K562 (cell line): ENCODE measurements around the gene FXN. TPM values are rescaled to one million over a fixed set of nuclear protein-coding genes. Genes with fewer than 3 reads are reported as not detected.

Source experiments
- BACH1 ChIP-seq: fragments of 200-800 bp; sonication (Bioruptor generic); IDR thresholded peaks from 2 replicates; pipeline ENCODE4 v1.6.1; 2016; ENCODE audit warnings: missing genetic modification characterization, missing compliant biosample characterization
- FUS ChIP-seq: fragments of 200-400 bp; formaldehyde crosslinking; optimal IDR thresholded peaks from 2 replicates; pipeline ENCODE3; 2017; ENCODE audit warnings: low read depth, low read length
- HBP1 ChIP-seq: fragments of 450-650 bp; formaldehyde crosslinking; IDR thresholded peaks from 2 replicates; pipeline ENCODE4 v1.4.0; 2022; ENCODE audit warnings: missing genetic modification characterization
- LARP7 ChIP-seq: fragments of 450-650 bp; IDR thresholded peaks from 2 replicates; pipeline ENCODE4 v1.6.1; 2016
- MAFK ChIP-seq: IDR thresholded peaks from 2 replicates; pipeline ENCODE4 v1.6.1; 2011; ENCODE audit warnings: low read length, improper control_type of control experiment
- MED1 ChIP-seq: sonication (generic); formaldehyde crosslinking; IDR thresholded peaks from 2 replicates; pipeline ENCODE4 v1.8.1; 2023; ENCODE audit warnings: missing genetic modification reagents, borderline replicate concordance
- MNT ChIP-seq, 2 experiments: fragments of 450-650 bp; conservative IDR thresholded peaks; 2 replicates each; pipeline ENCODE4 v1.6.1; 2017; ENCODE audit warnings: mild to moderate bottlenecking in 2 of 2, moderate library complexity in 2 of 2
- NCOA4 ChIP-seq: fragments of 450-650 bp; IDR thresholded peaks from 2 replicates; pipeline ENCODE4 v1.6.1; 2018; ENCODE audit warnings: mild to moderate bottlenecking; ENCODE audit not compliant: partially characterized antibody
- NONO ChIP-seq, 2 experiments: fragments of 200-400 bp in 1 of 2; fragments of 450-650 bp in 1 of 2; formaldehyde crosslinking in 1 of 2; IDR thresholded peaks; 2 replicates each; pipeline ENCODE4 v1.6.1; 2017; ENCODE audit warnings: low read depth in 2 of 2, mild to moderate bottlenecking in 2 of 2, moderate library complexity in 2 of 2, low read length in 1 of 2
- RAD21 ChIP-seq, 2 experiments: fragments of 250-450 bp in 1 of 2; fragments of 450-650 bp in 1 of 2; sonication (Bioruptor Pico) in 1 of 2; formaldehyde crosslinking in 1 of 2; IDR thresholded peaks in 1 of 2; conservative IDR thresholded peaks in 1 of 2; 2 replicates each; pipeline versions ENCODE4 v1.4.0 to v1.8.0; 2020 to 2022; ENCODE audit warnings: mild to moderate bottlenecking in 2 of 2, moderate library complexity in 1 of 2
- STAT5B ChIP-seq: fragments of 250-450 bp; sonication (Bioruptor Pico); IDR thresholded peaks from 2 replicates; pipeline ENCODE4 v1.8.0; 2021; ENCODE audit warnings: mild to moderate bottlenecking, inconsistent platforms
- TSHZ1 ChIP-seq: fragments of 250-450 bp; sonication (Bioruptor Pico); IDR thresholded peaks from 2 replicates; pipeline ENCODE4 v1.4.0; 2020; ENCODE audit warnings: mild to moderate bottlenecking, moderate library complexity
- ZNF316 ChIP-seq: fragments of 450-650 bp; IDR thresholded peaks from 2 replicates; pipeline ENCODE4 v1.6.1; 2016
- ZNF561 ChIP-seq: fragments of 450-650 bp; formaldehyde crosslinking; conservative IDR thresholded peaks from 2 replicates; pipeline ENCODE4 v1.4.0; 2020; ENCODE audit warnings: mild to moderate bottlenecking, moderate library complexity
- polyA plus RNA-seq, 8 experiments: library from polyadenylated mRNA; depleted of rRNA in 4 of 8; stranded (reverse) in 5 of 8; unstranded in 3 of 8; fragments of >200 nt; fragmentation: Nextera tagmentation in 2 of 8; fragmentation: Illumina TruSeq in 1 of 8; extraction: Ambion mirVana in 2 of 8; extraction: Trizol in 1 of 8; gene quantifications; 2 replicates each; pipeline versions ENCODE4 v1.2.1 to v1.2.3, GENCODE V29; 2011 to 2014; ENCODE audit warnings: inconsistent platforms in 1 of 8, missing spikeins in 1 of 8
- total RNA-seq, 7 experiments: library from RNA; depleted of rRNA in 6 of 7; stranded (reverse); fragments of >200 nt in 6 of 7; fragmentation: Illumina TruSeq in 2 of 7; extraction: Trizol in 2 of 7; gene quantifications; 2 replicates each; pipeline versions ENCODE4 v1.2.1 to v1.2.3, GENCODE V29; 2011 to 2021; ENCODE audit warnings: low replicate concordance in 1 of 7

FXN gene
- total and polyA plus RNA-seq, 9 of the 15 experiments (the other 6 are each of a cell fraction or from before 2014, with no cell fraction given) = 7.6 to 51.5 (median 30.3) TPM

- TF ChIP-seq NONO (IDR thresholded peaks at IDR 0.05; ENCODE audit: low read depth in 2 of 2, low read length in 1 of 2) = no peak
- no peak for TF ChIP-seq NCOA4
- no peak for TF ChIP-seq ZNF561
- TF ChIP-seq FUS = no peak
- TF ChIP-seq STAT5B (CRISPR knock-in tag) = no peak
- TF ChIP-seq MAFK = peak; percentile 64; the same call in 1 of the 2 replicates
- TF ChIP-seq TSHZ1 (CRISPR knock-in tag) = no peak
- no peak for TF ChIP-seq RAD21 (CRISPR knock-in tag; conservative IDR thresholded peaks at IDR 0.05 in 1 of 2, IDR thresholded peaks at IDR 0.05 in 1 of 2)
- TF ChIP-seq BACH1 (tag) = no peak
- no peak for TF ChIP-seq LARP7
- TF ChIP-seq MED1 = no peak
- peak; percentile 94 for TF ChIP-seq ZNF316
- TF ChIP-seq MNT (conservative IDR thresholded peaks at IDR 0.05) = no peak
- no peak for TF ChIP-seq HBP1 (CRISPR knock-in tag)
These were observed 100.6 kb downstream of the FXN start (continued) for GRCh38 chr9:69136185-69136584.
